HG03135 (cell line): ENCODE measurements around the gene RPL13.

Experiments
- ATAC-seq: cut with Tn5 transposase; IDR thresholded peaks from one replicate; pipeline ENCODE4 v1.9.1; 2021; ENCODE audit warnings: mild to moderate bottlenecking, moderate library complexity; ENCODE audit not compliant: unreplicated experiment

The RPL13 gene

DNA sequence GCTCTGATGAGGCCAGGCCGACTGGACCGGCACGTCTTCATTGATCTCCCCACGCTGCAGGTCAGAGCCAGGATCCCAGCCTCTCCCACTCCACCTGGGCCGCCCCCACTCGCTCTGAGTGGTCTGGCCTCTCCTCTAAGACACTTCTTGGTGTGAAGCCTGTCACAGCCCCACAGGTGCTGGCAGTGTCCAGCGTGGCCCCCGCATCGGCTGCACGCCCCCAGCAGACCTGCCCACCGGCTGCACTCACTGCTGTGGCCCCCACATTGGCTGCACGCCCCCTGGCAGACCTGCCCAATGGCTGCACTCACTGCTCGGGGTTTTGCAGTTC, 15.8 kb upstream of the RPL13 start:
- ATAC-seq, result no peak

- no peak for ATAC-seq
Measured at GRCh38 chr16:89545044-89545830, 15.2 kb upstream of the RPL13 start.

- ATAC-seq, result no peak
Measured at GRCh38 chr16:89545831-89546574, 14.5 kb upstream of the RPL13 start.

GRCh38 chr16:89546781-89547180, 13.7 kb upstream of the RPL13 start:
- no peak for ATAC-seq

- no peak for ATAC-seq
Measured at GRCh38 chr16:89547291-89547690, 13.2 kb upstream of the RPL13 start.

- ATAC-seq, result no peak
Measured at GRCh38 chr16:89547860-89548259, 12.6 kb upstream of the RPL13 start.

DNA sequence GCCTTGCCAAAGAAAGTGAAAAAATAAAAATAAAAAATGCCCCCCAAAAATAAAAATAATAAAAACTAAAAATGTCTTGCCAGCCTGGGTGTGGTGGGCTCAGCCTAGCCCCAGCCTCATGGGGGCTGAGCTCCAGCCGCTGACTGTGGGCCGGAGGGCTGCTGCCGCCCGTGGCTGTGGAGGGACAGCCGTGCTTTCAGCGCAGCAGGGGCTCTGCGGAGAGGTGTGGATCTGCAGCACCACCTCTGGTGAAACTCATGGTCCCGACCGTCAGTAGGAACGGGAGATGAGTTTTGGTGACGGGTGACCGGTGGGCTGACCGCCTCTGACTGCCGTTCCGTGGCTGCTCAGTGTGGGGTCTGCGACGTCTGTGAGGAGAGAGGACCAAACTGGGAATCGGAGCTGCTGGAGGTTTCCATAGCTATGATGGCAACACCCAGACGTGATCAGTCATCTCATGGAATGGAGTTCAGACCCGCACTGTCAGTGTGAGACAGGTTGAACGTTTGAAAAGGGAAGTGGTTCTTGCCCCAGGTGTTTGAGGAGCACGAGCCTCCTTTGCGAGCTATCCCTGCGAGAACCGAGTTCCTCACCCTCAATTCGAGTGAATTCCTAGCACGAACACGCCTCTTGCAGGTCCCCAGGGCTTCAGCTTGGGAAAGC, 12.0 kb upstream of the RPL13 start:
- no peak for ATAC-seq

GRCh38 chr16:89549007-89549700, 11.3 kb upstream of the RPL13 start:
- ATAC-seq, result no peak

DNA sequence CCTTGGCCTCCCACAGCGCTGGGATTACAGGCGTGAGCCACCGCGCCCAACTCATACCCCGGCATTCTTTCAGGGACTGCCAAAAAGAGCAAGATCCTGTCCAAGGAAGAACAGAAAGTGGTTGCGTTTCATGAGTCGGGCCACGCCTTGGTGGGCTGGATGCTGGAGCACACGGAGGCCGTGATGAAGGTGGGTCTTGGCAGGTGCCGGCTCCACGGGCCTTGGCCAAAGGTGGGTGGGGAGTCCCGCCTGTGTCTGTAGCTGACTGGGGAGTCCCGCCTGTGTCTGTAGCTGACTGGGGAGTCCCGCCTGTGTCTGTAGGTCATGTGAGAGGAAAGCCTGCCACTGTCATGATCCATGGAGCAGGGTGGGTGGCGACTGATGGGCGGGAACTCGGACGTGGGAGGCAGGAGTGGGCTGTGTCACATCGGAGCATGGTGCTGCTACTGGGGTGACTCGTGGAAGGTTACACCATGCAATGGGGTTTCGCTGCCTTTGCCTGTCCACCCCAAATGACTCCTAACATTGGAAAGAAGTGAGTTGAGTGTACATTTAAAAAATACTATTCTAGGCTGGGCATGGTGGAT, 10.0 kb upstream of the RPL13 start:
- ATAC-seq, result no peak

DNA sequence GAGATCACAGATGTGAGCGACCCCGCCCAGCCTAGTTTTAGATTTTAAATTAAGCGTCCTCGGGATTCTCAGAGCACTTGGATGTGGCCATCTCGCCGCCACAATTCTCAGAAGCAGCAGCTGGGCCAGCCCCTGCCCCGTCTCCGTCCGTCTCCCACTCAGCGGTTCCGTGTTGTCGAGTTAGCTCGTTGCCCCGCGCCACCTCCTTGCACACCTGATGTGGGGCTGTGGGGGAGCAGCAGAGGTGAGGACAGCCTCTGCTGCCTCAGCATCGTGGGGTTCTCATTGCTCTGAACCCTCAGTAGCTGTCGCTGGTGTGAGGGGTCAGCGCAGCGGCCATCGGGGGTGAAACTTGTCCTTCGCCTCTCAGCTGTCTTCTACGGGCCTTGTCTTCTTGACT, 8.2 kb upstream of the RPL13 start:
- ATAC-seq, result no peak

DNA sequence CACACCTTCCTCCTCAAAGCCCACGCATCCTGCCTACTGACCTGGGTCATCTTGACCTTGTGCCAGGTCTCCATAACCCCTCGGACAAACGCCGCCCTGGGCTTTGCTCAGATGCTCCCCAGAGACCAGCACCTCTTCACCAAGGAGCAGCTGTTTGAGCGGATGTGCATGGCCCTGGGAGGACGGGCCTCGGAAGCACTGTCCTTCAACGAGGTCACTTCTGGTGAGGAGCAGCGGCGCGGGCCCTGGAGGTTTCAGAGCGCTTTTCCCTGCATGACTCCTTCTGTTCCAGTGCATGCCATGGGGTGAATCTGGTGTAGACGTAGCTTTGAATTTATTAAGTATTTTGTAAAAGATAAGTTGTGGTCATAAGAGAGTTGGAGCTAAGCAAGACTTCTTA, 7.6 kb upstream of the RPL13 start:
- no peak for ATAC-seq

DNA sequence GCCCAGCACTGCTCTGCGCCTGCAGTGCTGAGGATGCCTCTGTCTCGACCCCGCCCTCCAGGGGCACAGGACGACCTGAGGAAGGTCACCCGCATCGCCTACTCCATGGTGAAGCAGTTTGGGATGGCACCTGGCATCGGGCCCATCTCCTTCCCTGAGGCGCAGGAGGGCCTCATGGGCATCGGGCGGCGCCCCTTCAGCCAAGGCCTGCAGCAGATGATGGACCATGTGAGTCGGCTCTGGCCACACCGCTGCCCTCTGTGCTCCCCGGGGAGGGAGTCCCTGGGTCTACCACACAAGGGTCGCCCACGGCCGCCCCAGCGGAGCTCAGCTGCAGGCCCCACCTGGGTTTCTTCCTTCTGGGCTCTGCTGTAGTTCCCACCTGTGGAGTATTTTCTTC, 6.7 kb upstream of the RPL13 start:
- ATAC-seq, result no peak

- no peak for ATAC-seq
Measured at GRCh38 chr16:89554343-89554742, 6.1 kb upstream of the RPL13 start.

DNA sequence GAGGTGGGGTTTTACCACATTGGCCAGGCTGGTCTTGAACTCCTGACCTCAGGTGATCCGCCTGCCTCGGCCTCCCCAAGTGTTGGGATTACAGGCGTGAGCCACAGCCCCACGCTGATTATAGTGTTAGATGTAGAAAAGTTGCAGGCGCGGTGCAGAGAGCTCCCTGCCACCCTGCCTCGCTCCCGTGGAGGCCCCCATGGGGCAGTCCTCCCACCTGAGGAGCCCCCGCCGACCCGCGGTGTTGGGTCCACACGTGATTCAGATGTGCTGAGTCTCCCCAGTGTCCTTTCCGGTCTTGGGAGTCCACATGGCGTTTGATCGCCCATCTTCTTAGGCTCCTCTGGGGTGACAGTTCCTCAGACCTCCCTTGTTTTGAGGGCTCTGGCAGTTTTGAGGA, 5.2 kb upstream of the RPL13 start:
- no peak for ATAC-seq

GRCh38 chr16:89555780-89556179, 4.7 kb upstream of the RPL13 start:
- no peak for ATAC-seq

DNA sequence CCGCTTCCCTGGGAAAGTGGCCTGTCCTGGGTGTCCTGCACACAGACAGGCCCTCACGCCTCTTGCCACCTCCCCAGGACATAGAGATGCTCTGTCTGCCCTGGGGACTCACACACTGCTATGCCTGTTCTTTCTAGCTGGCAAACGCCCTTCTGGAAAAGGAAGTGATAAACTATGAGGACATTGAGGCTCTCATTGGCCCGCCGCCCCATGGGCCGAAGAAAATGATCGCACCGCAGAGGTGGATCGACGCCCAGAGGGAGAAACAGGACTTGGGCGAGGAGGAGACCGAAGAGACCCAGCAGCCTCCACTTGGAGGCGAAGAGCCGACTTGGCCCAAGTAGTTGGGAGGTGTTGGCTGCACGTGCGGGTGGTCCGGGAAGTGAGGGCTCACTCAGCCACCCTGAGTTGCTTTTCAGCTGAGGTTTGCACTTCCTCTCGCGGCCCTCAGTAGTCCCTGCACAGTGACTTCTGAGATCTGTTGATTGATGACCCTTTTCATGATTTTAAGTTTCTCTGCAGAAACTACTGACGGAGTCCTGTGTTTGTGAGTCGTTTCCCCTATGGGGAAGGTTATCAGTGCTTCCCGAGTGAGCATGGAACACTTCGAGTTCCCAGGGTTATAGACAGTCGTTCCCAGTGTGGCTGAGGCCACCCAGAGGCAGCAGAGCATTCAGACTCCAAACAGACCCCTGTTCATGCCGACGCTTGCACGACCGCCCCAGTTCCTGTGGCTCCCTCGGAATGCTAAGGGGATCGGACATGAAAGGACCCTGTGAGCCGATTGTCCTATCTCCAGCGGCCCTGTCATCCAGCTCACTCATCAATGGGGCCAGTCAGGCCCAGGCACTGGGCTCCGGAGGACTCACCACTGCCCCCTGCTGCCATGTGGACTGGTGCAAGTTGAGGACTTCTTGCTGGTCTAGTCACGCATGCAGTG, 3.5 kb upstream of the RPL13 start:
- no peak for ATAC-seq

DNA sequence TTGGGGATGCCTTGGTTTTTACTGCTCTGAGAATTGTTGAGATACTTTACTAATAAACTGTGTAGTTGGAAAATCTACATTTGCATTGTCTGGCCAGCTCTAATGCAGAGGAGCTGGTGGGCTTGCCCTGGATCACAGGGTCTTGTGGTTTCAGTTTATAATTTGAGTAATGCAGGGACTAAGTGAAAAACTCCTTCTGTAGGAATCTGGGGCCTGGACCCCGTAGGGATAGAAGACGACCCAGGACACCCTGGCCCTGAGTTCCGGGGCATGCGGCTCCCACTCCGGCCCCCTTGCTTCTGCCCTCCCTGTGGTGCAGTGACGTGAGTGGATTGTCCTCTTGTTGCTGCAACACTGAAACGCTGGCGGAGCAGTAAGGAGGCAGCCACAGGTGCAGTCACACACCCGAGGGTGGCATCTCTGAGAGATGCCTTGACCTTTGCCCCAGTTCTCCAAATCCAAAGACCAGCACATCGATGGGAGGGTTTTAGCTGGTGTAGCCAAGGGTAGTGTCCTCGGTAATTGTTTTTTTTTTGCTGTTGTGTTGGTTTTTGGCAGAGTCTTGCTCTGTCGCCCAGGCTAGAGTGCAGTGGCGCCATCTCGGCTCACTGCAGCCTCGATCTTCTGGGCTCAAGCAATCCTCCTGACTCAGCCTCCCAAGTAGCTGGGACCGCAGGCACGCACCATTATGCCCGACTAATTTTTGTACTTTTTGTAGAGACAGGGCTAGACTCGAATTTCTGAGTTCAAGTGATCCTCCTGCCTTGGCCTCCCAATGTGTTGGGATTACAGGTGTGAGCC, 2.6 kb upstream of the RPL13 start:
- ATAC-seq, result no peak

DNA sequence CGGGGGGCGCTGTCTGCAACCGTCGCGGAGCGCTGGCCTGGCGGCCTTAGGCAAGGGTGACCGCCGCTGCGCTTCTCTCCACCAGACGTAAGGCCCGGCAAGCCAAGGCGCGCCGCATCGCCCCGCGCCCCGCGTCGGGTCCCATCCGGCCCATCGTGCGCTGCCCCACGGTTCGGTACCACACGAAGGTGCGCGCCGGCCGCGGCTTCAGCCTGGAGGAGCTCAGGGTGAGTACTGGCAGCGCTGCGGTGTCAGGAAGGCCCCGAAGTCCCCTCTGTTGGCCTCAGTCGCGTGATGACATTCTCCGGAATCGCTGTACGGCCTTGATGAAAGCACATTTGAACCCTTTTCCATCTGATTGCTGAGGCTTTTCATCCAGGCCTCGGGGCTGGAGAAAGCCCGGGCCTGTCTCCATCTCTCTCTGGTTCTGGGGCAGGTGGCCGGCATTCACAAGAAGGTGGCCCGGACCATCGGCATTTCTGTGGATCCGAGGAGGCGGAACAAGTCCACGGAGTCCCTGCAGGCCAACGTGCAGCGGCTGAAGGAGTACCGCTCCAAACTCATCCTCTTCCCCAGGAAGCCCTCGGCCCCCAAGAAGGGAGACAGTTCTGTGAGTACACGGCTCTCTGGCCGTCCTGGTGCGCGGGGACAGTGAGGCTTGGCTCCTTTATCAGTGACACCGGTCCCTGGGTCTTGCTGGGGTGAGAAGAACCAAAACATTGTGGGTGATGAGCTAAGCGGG, 831 bp downstream of the RPL13 start:
- ATAC-seq, result peak; percentile 3
